OCI-LY7 (cell line): ENCODE measurements around the gene PSMB10. TPM values are rescaled to one million over a fixed set of nuclear protein-coding genes. Genes with fewer than 3 reads are reported as not detected.

ENCODE experiments used
- BruUV-seq: library from RNA; stranded (reverse); fragments of 400-500 nt; replicated peaks from 2 replicates; lab custom pipeline; 2021; lab: Mats Ljungman, UMichigan
- CTCF ChIA-PET: fragments of 300-600 bp; sonication (Branson Sonifier 250); formaldehyde crosslinking; loops from one replicate; lab custom pipeline; 2022; ENCODE audit warnings: antibody characterized with exemption; ENCODE audit not compliant: unreplicated experiment; lab: Charles Lee
- POLR2A ChIA-PET: fragments of 300-600 bp; sonication (Branson Sonifier 250); formaldehyde crosslinking; loops from one replicate; lab custom pipeline; 2022; ENCODE audit warnings: antibody characterized with exemption; lab: Charles Lee
- DNase-seq: peaks from one replicate; pipeline ENCODE4 v3.0.0-alpha.2; 2015; ENCODE audit warnings: low spot score
- H2AFZ ChIP-seq: fragments of 200-600 bp; sonication (generic), shearing (Covaris generic); 2 replicates; pipeline ENCODE4 v1.6.1; 2014; ENCODE audit warnings: mild to moderate bottlenecking, antibody characterized with exemption, low read length, moderate library complexity
- H3K27ac ChIP-seq: fragments of 200-600 bp; sonication (generic); 2 replicates; pipeline ENCODE4 v1.5.1; 2014; ENCODE audit warnings: mixed run types, low read depth, mild to moderate bottlenecking, moderate library complexity, low read length, inconsistent platforms; ENCODE audit not compliant: poor library complexity, severe bottlenecking
- H3K36me3 ChIP-seq: fragments of 200-600 bp; sonication (generic); 2 replicates; pipeline ENCODE4 v1.6.1; 2014; ENCODE audit warnings: mild to moderate bottlenecking, antibody characterized with exemption, low read length, moderate library complexity, mixed read lengths; ENCODE audit not compliant: insufficient read depth
- H3K4me1 ChIP-seq: fragments of 200-600 bp; sonication (generic); 2 replicates; pipeline ENCODE4 v1.5.1; 2014; ENCODE audit warnings: mild to moderate bottlenecking, low read length; ENCODE audit not compliant: insufficient read depth, poor library complexity, severe bottlenecking
- H3K4me2 ChIP-seq: fragments of 200-600 bp; sonication (generic); 2 replicates; pipeline ENCODE4 v1.6.1; 2014; ENCODE audit warnings: mild to moderate bottlenecking, low read length
- H3K4me3 ChIP-seq: fragments of 200-600 bp; sonication (generic); 2 replicates; pipeline ENCODE4 v1.5.1; 2014; ENCODE audit warnings: mild to moderate bottlenecking, low read depth, low read length; ENCODE audit not compliant: poor library complexity, severe bottlenecking
- H3K79me2 ChIP-seq: fragments of 200-600 bp; sonication (generic); 2 replicates; pipeline ENCODE4 v1.6.1; 2016; ENCODE audit warnings: low read depth, mild to moderate bottlenecking, low read length, moderate library complexity, mixed read lengths; ENCODE audit not compliant: insufficient read depth
- H3K9me2 ChIP-seq: fragments of 200-600 bp; sonication (generic); 2 replicates; pipeline ENCODE4 v1.6.1; 2016; ENCODE audit warnings: mild to moderate bottlenecking, low read length, mixed read lengths; ENCODE audit not compliant: insufficient read depth
- H3K9me3 ChIP-seq: fragments of 200-600 bp; sonication (generic); 2 replicates; pipeline ENCODE4 v1.6.1; 2014; ENCODE audit warnings: mild to moderate bottlenecking, mixed run types, low read length, mixed read lengths
- H4K20me1 ChIP-seq: fragments of 200-600 bp; sonication (generic); 2 replicates; pipeline ENCODE4 v1.6.1; 2014; ENCODE audit warnings: mild to moderate bottlenecking, antibody characterized with exemption, low read length, moderate library complexity, mixed read lengths; ENCODE audit not compliant: insufficient read depth
- CTCF ChIP-seq: fragments of 200-600 bp; sonication (generic); conservative IDR thresholded peaks from 2 replicates; pipeline ENCODE4 v1.5.1; 2014; ENCODE audit warnings: mild to moderate bottlenecking, antibody characterized with exemption, low read length, moderate library complexity, mixed read lengths
- EZH2phosphoT487 ChIP-seq: fragments of 200-600 bp; sonication (generic); IDR thresholded peaks from 2 replicates; pipeline ENCODE4 v1.6.1; 2018; ENCODE audit warnings: low read depth, borderline replicate concordance, mild to moderate bottlenecking, mixed run types, antibody characterized with exemption, low read length, moderate library complexity, mixed read lengths
- intact Hi-C: fragments of 100-400 bp; cut with micrococcal nuclease; formaldehyde crosslinking; loops from one replicate; pipeline ENCODE4 v1.10.0; 2022; ENCODE audit not compliant: unreplicated experiment
- total RNA-seq, 2 experiments: library from RNA; depleted of rRNA in 1 of 2; stranded (reverse); fragments of >200 nt in 1 of 2; shearing (Covaris generic) in 1 of 2; gene quantifications; 2 replicates each; pipeline ENCODE4 v1.2.3, GENCODE V29; 2014 to 2022

The PSMB10 gene
- total RNA-seq, 2 experiments from 2014 or later: 89.9 to 179 TPM

- no peak for DNase-seq
- BruUV-seq: no TSS peak
- no peak for TF ChIP-seq CTCF
- TF ChIP-seq EZH2phosphoT487: no peak
- H3K27ac ChIP-seq: no peak overlapping the region
- no peak overlapping the region for H3K4me3 ChIP-seq
- H2AFZ ChIP-seq: no peak overlapping the region
- no peak overlapping the region for H3K4me2 ChIP-seq
- POLR2A ChIA-PET: interaction anchor here (0.6 kb wide), 1 partner anchor 783 kb away, joined by 3 read pairs; no protein-coding TSS in a partner anchor
- intact Hi-C loops: no loop called here
- CTCF ChIA-PET: no interaction called here
- no peaks in the 10 kb centered on the region for H3K79me2 ChIP-seq
- H3K9me2 ChIP-seq: no peaks in the 10 kb centered on the region
- H3K4me1 ChIP-seq: peaks cover 5% of the 10 kb centered on the region
- H4K20me1 ChIP-seq: no peaks in the 10 kb centered on the region
- H3K9me3 ChIP-seq: no peaks in the 10 kb centered on the region
- peaks cover 12% of the 10 kb centered on the region; the same call in 1 of the 2 replicates for H3K36me3 ChIP-seq
Measured at GRCh38 chr16:67907397-67908180, 29.1 kb downstream of the PSMB10 start.

GRCh38 chr16:67902831-67903230 is 33.8 kb downstream of the PSMB10 start:
- no TSS peak for BruUV-seq
- H3K36me3 ChIP-seq: no peaks in the 10 kb centered on the region
- no peaks in the 10 kb centered on the region for H4K20me1 ChIP-seq
- intact Hi-C loops: no loop called here
- H3K4me1 ChIP-seq: no peaks in the 10 kb centered on the region
- ChIA-PET POLR2A (no interaction called here), CTCF (no interaction called here)
- H2AFZ ChIP-seq: no peak overlapping the region
- H3K27ac ChIP-seq: no peak overlapping the region
- no peaks in the 10 kb centered on the region for H3K79me2 ChIP-seq
- H3K9me2 ChIP-seq: no peaks in the 10 kb centered on the region
- TF ChIP-seq EZH2phosphoT487: no peak
- TF ChIP-seq CTCF: no peak
- no peak overlapping the region for H3K4me3 ChIP-seq
- H3K9me3 ChIP-seq: no peaks in the 10 kb centered on the region
- H3K4me2 ChIP-seq: no peak overlapping the region
- no peak for DNase-seq

GRCh38 chr16:67901734-67902133 is 34.9 kb downstream of the PSMB10 start:
- intact Hi-C loops: no loop called here
- Histone ChIP-seq H3K4me1 (no peaks in the 10 kb centered on the region), H3K27ac (no peak overlapping the region), H3K36me3 (no peaks in the 10 kb centered on the region), H3K4me3 (no peak overlapping the region), H4K20me1 (no peaks in the 10 kb centered on the region), H3K9me2 (no peaks in the 10 kb centered on the region), H2AFZ (no peak overlapping the region), H3K9me3 (no peaks in the 10 kb centered on the region), H3K79me2 (no peaks in the 10 kb centered on the region), H3K4me2 (no peak overlapping the region)
- ChIA-PET CTCF (no interaction called here), POLR2A (no interaction called here)
- no peak for DNase-seq
- BruUV-seq: no TSS peak
- no peak for TF ChIP-seq EZH2phosphoT487
- no peak for TF ChIP-seq CTCF
